Neuronal stem cell (in vitro differentiated cells): Measurements from ENCODE around the gene PITPNM1.

Source experiments
- DNase-seq: peaks from one replicate; pipeline ENCODE4 v3.0.0-alpha.2; 2013; ENCODE audit warnings: low spot score
- H2AFZ ChIP-seq: one replicate; pipeline ENCODE4 v1.6.1; 2013; ENCODE audit warnings: mild to moderate bottlenecking, low read length, inconsistent platforms
- H2AK5ac ChIP-seq: 2 replicates; pipeline ENCODE4 v1.6.1; 2013; ENCODE audit warnings: low read depth, mild to moderate bottlenecking, inconsistent platforms, low read length, moderate library complexity, mixed read lengths
- H2BK120ac ChIP-seq: 2 replicates; pipeline ENCODE4 v1.6.1; 2013; ENCODE audit warnings: low read depth, mild to moderate bottlenecking, inconsistent platforms, low read length, moderate library complexity, mixed read lengths
- H2BK12ac ChIP-seq: one replicate; pipeline ENCODE4 v1.6.1; 2013; ENCODE audit warnings: low read length, inconsistent platforms
- H2BK15ac ChIP-seq: 2 replicates; pipeline ENCODE4 v1.6.1; 2013; ENCODE audit warnings: mild to moderate bottlenecking, low read length, inconsistent platforms, mixed read lengths
- H2BK5ac ChIP-seq: one replicate; pipeline ENCODE4 v1.6.1; 2013; ENCODE audit warnings: inconsistent platforms, mild to moderate bottlenecking, low read length, moderate library complexity
- H3K14ac ChIP-seq: one replicate; pipeline ENCODE4 v1.6.1; 2013; ENCODE audit warnings: low read length, inconsistent platforms
- H3K18ac ChIP-seq: 2 replicates; pipeline ENCODE4 v1.6.1; 2013; ENCODE audit warnings: low read length, inconsistent platforms
- H3K23ac ChIP-seq: 2 replicates; pipeline ENCODE4 v1.6.1; 2013; ENCODE audit warnings: low read depth, mild to moderate bottlenecking, mixed read lengths, low read length, inconsistent platforms; ENCODE audit not compliant: poor library complexity
- H3K27ac ChIP-seq: replicated peaks from 3 replicates; pipeline ENCODE4 v1.5.1; 2013; ENCODE audit warnings: low read length, inconsistent platforms
- H3K27me3 ChIP-seq, 3 experiments: 2 replicates each; pipeline ENCODE4 v1.6.1; 2013; ENCODE audit warnings: low read length in 3 of 3, mild to moderate bottlenecking in 2 of 3, inconsistent platforms in 1 of 3, low read depth in 1 of 3, mixed read lengths in 1 of 3, moderate library complexity in 1 of 3; ENCODE audit not compliant: control insufficient read depth in 3 of 3, insufficient read depth in 3 of 3
- H3K36me3 ChIP-seq, 2 donors: replicated peaks in 1 of 2; 2 replicates each; pipeline ENCODE4 v1.6.1; 2013; ENCODE audit warnings: low read length in 2 of 2; ENCODE audit not compliant: control insufficient read depth in 2 of 2, insufficient read depth in 2 of 2
- H3K4ac ChIP-seq: 2 replicates; pipeline ENCODE4 v1.6.1; 2013; ENCODE audit warnings: inconsistent platforms, mild to moderate bottlenecking, low read length, moderate library complexity
- H3K4me1 ChIP-seq, 2 donors: 1 replicate in 1 of 2; 2 replicates in 1 of 2; pipeline ENCODE4 v1.6.1; 2013; ENCODE audit warnings: low read length in 2 of 2, low read depth in 1 of 2; ENCODE audit not compliant: control insufficient read depth in 2 of 2, insufficient read depth in 1 of 2
- H3K4me2 ChIP-seq: one replicate; pipeline ENCODE4 v1.6.1; 2013; ENCODE audit warnings: mild to moderate bottlenecking, low read length, inconsistent platforms; ENCODE audit not compliant: insufficient read depth, poor library complexity, severe bottlenecking
- H3K4me3 ChIP-seq, 2 donors: 2 replicates each; pipeline ENCODE4 v1.5.1; 2013; ENCODE audit warnings: low read length in 2 of 2, mild to moderate bottlenecking in 2 of 2, inconsistent platforms in 1 of 2, moderate library complexity in 1 of 2
- H3K79me1 ChIP-seq: one replicate; pipeline ENCODE4 v1.6.1; 2013; ENCODE audit warnings: low read depth, mild to moderate bottlenecking, inconsistent platforms, low read length, moderate library complexity
- H3K9ac ChIP-seq: one replicate; pipeline ENCODE4 v1.6.1; 2013; ENCODE audit warnings: mild to moderate bottlenecking, low read depth, low read length, inconsistent platforms; ENCODE audit not compliant: poor library complexity
- H3K9me3 ChIP-seq, 2 donors: replicated peaks in 1 of 2; 2 replicates each; pipeline versions ENCODE3 to v1.6.1; 2013; ENCODE audit warnings: low read length in 2 of 2, mild to moderate bottlenecking in 2 of 2, inconsistent platforms in 1 of 2, low read depth in 1 of 2, mixed read lengths in 1 of 2, moderate library complexity in 1 of 2; ENCODE audit not compliant: control insufficient read depth in 2 of 2, insufficient read depth in 1 of 2
- H4K8ac ChIP-seq: one replicate; pipeline ENCODE4 v1.6.1; 2013; ENCODE audit warnings: low read depth, mild to moderate bottlenecking, inconsistent platforms, low read length, moderate library complexity
- H4K91ac ChIP-seq: one replicate; pipeline ENCODE4 v1.6.1; 2013; ENCODE audit warnings: low read length, low read depth, mild to moderate bottlenecking, inconsistent platforms; ENCODE audit not compliant: poor library complexity
- WGBS, 2 donors: extraction: QIAGEN DNeasy Blood & Tissue Kit; methylation state at CpG; one replicate each; pipeline ENCODE4 v1.1.7; 2013; ENCODE audit warnings: missing lambda C conversion rate in 2 of 2, mixed read lengths in 1 of 2; ENCODE audit not compliant: insufficient read length in 2 of 2, insufficient replicate concordance in 1 of 2; ENCODE audit errors: extremely low coverage in 2 of 2; 5-methylcytosine and 5-hydroxymethylcytosine counted together

The PITPNM1 gene

GRCh38 chr11:67493548-67494370 is 11.4 kb downstream of the PITPNM1 start:
- DNase-seq = no peak
- Histone ChIP-seq H3K18ac (no peak overlapping the region), H3K4me2 (no peak overlapping the region), H4K8ac (peak overlapping the region; percentile 92), H3K4ac (no peak overlapping the region), H3K4me1 (no peaks in the 10 kb centered on the region), H3K27ac (no peak overlapping the region), H2BK120ac (no peak overlapping the region), H4K91ac (no peak overlapping the region), H3K27me3 (no peaks in the 10 kb centered on the region), H3K9me3 (no peaks in the 10 kb centered on the region), H3K14ac (no peak overlapping the region), H3K36me3 (peaks cover 68 to 95% of the 10 kb centered on the region in 2 donors), H3K23ac (no peak overlapping the region), H2BK12ac (no peak overlapping the region), H2BK5ac (no peak overlapping the region), H2AK5ac (no peak overlapping the region), H3K4me3 (no peak overlapping the region), H2BK15ac (no peak overlapping the region), H2AFZ (no peak overlapping the region), H3K79me1 (peaks cover 9% of the 10 kb centered on the region), H3K9ac (no peak overlapping the region)
- no CpG with 5 or more reads among the region's 65 CpGs for WGBS, 2 donors

- H3K9me3 ChIP-seq = no peaks in the 10 kb centered on the region
- H2AK5ac ChIP-seq = no peak overlapping the region
- no peak overlapping the region for H3K4ac ChIP-seq
- H3K79me1 ChIP-seq = peaks cover 8% of the 10 kb centered on the region
- peaks cover 65 to 91% of the 10 kb centered on the region in 2 donors for H3K36me3 ChIP-seq
- DNase-seq = no peak
- H3K23ac ChIP-seq = peak overlapping the region; percentile 43
- H3K18ac ChIP-seq = peak overlapping the region; percentile 28
- H4K91ac ChIP-seq = no peak overlapping the region
- H2BK12ac ChIP-seq = no peak overlapping the region
- H3K27me3 ChIP-seq = no peaks in the 10 kb centered on the region
- no CpG with 5 or more reads among the region's 46 CpGs for WGBS, 2 donors
- no peak overlapping the region for H2AFZ ChIP-seq
- no peak overlapping the region for H3K4me3 ChIP-seq
- H2BK5ac ChIP-seq = no peak overlapping the region
- no peak overlapping the region for H3K9ac ChIP-seq
- no peak overlapping the region for H2BK120ac ChIP-seq
- no peak overlapping the region for H3K14ac ChIP-seq
- H3K4me1 ChIP-seq = no peaks in the 10 kb centered on the region
- H3K27ac ChIP-seq = no peak overlapping the region
- H3K4me2 ChIP-seq = no peak overlapping the region
- H4K8ac ChIP-seq = peak overlapping the region; percentile 92
- no peak overlapping the region for H2BK15ac ChIP-seq
Measured at GRCh38 chr11:67492801-67493547, 12.2 kb downstream of the PITPNM1 start.

GRCh38 chr11:67492069-67492727 is 13.0 kb downstream of the PITPNM1 start:
- no peak overlapping the region for H3K27ac ChIP-seq
- no peak overlapping the region for H3K4me2 ChIP-seq
- no peak overlapping the region for H2BK5ac ChIP-seq
- no peaks in the 10 kb centered on the region for H3K9me3 ChIP-seq
- no peak for DNase-seq
- no peak overlapping the region for H2BK12ac ChIP-seq
- peaks cover 6% of the 10 kb centered on the region for H3K79me1 ChIP-seq
- WGBS, 2 donors = no CpG with 5 or more reads among the region's 19 CpGs
- H3K9ac ChIP-seq = no peak overlapping the region
- H2BK120ac ChIP-seq = no peak overlapping the region
- H3K18ac ChIP-seq = no peak overlapping the region
- no peak overlapping the region for H3K4me3 ChIP-seq
- H2AFZ ChIP-seq = no peak overlapping the region
- H4K8ac ChIP-seq = no peak overlapping the region
- no peaks in the 10 kb centered on the region for H3K27me3 ChIP-seq
- H4K91ac ChIP-seq = no peak overlapping the region
- no peak overlapping the region for H3K14ac ChIP-seq
- H3K23ac ChIP-seq = no peak overlapping the region
- peaks cover 59 to 89% of the 10 kb centered on the region in 2 donors for H3K36me3 ChIP-seq
- no peak overlapping the region for H2BK15ac ChIP-seq
- H3K4me1 ChIP-seq = no peaks in the 10 kb centered on the region
- H3K4ac ChIP-seq = no peak overlapping the region
- no peak overlapping the region for H2AK5ac ChIP-seq
